HL-60 (cell line): Measurements from ENCODE around the gene GXYLT2.

Experiments used
- DNase-seq, 2 experiments: peaks; one replicate each; pipeline ENCODE4 v3.0.0-alpha.2; 2010 to 2020; ENCODE audit warnings: low read depth in 1 of 2, low spot score in 1 of 2
- H3K27ac ChIP-seq: fragments of 250-450 bp; sonication (Bioruptor Pico); replicated peaks from 2 replicates; pipeline ENCODE4 v1.5.1; 2020; ENCODE audit warnings: mild to moderate bottlenecking, moderate library complexity
- H3K27me3 ChIP-seq: fragments of 250-450 bp; sonication (Bioruptor Pico); 2 replicates; pipeline ENCODE4 v1.5.1; 2021; ENCODE audit warnings: mild to moderate bottlenecking, moderate library complexity; ENCODE audit not compliant: insufficient read depth, poor library complexity, severe bottlenecking
- H3K4me3 ChIP-seq: replicated peaks from 2 replicates; pipeline ENCODE4 v1.5.1; 2011; ENCODE audit warnings: mild to moderate bottlenecking, control low read depth, low read length; ENCODE audit not compliant: insufficient read depth
- CTCF ChIP-seq: IDR thresholded peaks from one replicate; pipeline ENCODE4 v1.5.1; 2011; ENCODE audit warnings: low read length, control low read depth, inconsistent platforms; ENCODE audit not compliant: insufficient read depth
- GABPA ChIP-seq: IDR thresholded peaks from 2 replicates; pipeline ENCODE4 v1.6.1; 2012; ENCODE audit warnings: low read depth
- POLR2AphosphoS5 ChIP-seq: IDR thresholded peaks from 2 replicates; pipeline ENCODE4 v1.6.1; 2012; ENCODE audit warnings: low read depth
- REST ChIP-seq: IDR thresholded peaks from 2 replicates; pipeline ENCODE4 v1.6.1; 2012; ENCODE audit warnings: low read depth; ENCODE audit not compliant: insufficient replicate concordance
- SPI1 ChIP-seq: IDR thresholded peaks from 2 replicates; pipeline ENCODE4 v1.6.1; 2012; ENCODE audit warnings: low read depth, mild to moderate bottlenecking, borderline replicate concordance

GXYLT2 gene

GRCh38 chr3:72949016-72949415 lies 61.2 kb downstream of the GXYLT2 start:
- TF ChIP-seq REST = no peak
- TF ChIP-seq GABPA = no peak
- no peak for TF ChIP-seq CTCF
- no peak for TF ChIP-seq SPI1
- TF ChIP-seq POLR2AphosphoS5 = no peak
- H3K4me3 ChIP-seq = no peak overlapping the region

GRCh38 chr3:72950372-72950771 lies 62.5 kb downstream of the GXYLT2 start:
- no peak for DNase-seq
- no peak overlapping the region for H3K27ac ChIP-seq
- no peak for TF ChIP-seq REST
- TF ChIP-seq POLR2AphosphoS5 = no peak
- no peak for TF ChIP-seq SPI1
- no peak for TF ChIP-seq CTCF
- no peak for TF ChIP-seq GABPA
- H3K4me3 ChIP-seq = no peak overlapping the region
- no peaks in the 10 kb centered on the region for H3K27me3 ChIP-seq

More at GRCh38 chr3:72949016-72949415, 61.2 kb downstream of the GXYLT2 start:
- Histone ChIP-seq H3K27me3 (no peaks in the 10 kb centered on the region), H3K27ac (no peak overlapping the region)
- no peak for DNase-seq

GRCh38 chr3:72950801-72951200 lies 63.0 kb downstream of the GXYLT2 start:
- Histone ChIP-seq H3K27me3 (no peaks in the 10 kb centered on the region), H3K4me3 (no peak overlapping the region), H3K27ac (no peak overlapping the region)
- TF ChIP-seq SPI1 = no peak
- no peak for TF ChIP-seq CTCF
- TF ChIP-seq GABPA = no peak
- no peak for TF ChIP-seq POLR2AphosphoS5
- TF ChIP-seq REST = no peak
- no peak for DNase-seq
